NCI-H510A treated with DMSO at 0.1 percent for 48 hours (cell line): ENCODE results near the gene CRKL.

ENCODE experiments used
- DNase-seq: peaks from one replicate; lab custom pipeline; 2025; lab: John Stamatoyannopoulos, UW

Gene CRKL

GRCh38 chr22:20982563-20982882, 65.3 kb downstream of the CRKL start:
- DNase-seq, result no peak

- DNase-seq, result no peak
These were observed 66.0 kb downstream of the CRKL start for GRCh38 chr22:20983081-20983771.

- DNase-seq, result no peak
These were observed 68.5 kb downstream of the CRKL start for GRCh38 chr22:20985720-20986119.

GRCh38 chr22:20986365-20986764, 69.2 kb downstream of the CRKL start:
- DNase-seq, result no peak

- DNase-seq, result no peak
These were observed 70.2 kb downstream of the CRKL start for GRCh38 chr22:20987375-20987774.

- DNase-seq, result no peak
These were observed 71.5 kb downstream of the CRKL start for GRCh38 chr22:20988573-20989322.

GRCh38 chr22:20989323-20990138, 72.3 kb downstream of the CRKL start:
- no peak for DNase-seq

- DNase-seq, result no peak
These were observed 73.3 kb downstream of the CRKL start for GRCh38 chr22:20990184-20991180.

- no peak for DNase-seq
These were observed 74.2 kb downstream of the CRKL start for GRCh38 chr22:20991252-20992055.

- no peak for DNase-seq
These were observed 74.8 kb downstream of the CRKL start for GRCh38 chr22:20992056-20992442.

GRCh38 chr22:20992456-20993303, 75.5 kb downstream of the CRKL start:
- DNase-seq, result no peak

GRCh38 chr22:20993304-20994127, 76.3 kb downstream of the CRKL start:
- DNase-seq, result no peak

GRCh38 chr22:20994128-20994901, 77.1 kb downstream of the CRKL start:
- DNase-seq, result no peak

GRCh38 chr22:20994902-20995241, 77.7 kb downstream of the CRKL start:
- DNase-seq, result no peak

GRCh38 chr22:20995329-20996030, 78.3 kb downstream of the CRKL start:
- no peak for DNase-seq

GRCh38 chr22:20996031-20996410, 78.8 kb downstream of the CRKL start:
- no peak for DNase-seq

- no peak for DNase-seq
These were observed 79.7 kb downstream of the CRKL start for GRCh38 chr22:20996598-20997535.
